Cardiac muscle cell (in vitro differentiated cells and primary cell): ENCODE results near the gene STAB1. TPM values are rescaled to one million over a fixed set of nuclear protein-coding genes. Genes with fewer than 3 reads are reported as not detected.

Source experiments
- DNase-seq, 2 donors: peaks; one replicate each; pipeline versions ENCODE4 v3.0.0 to v3.0.0-alpha.2; 2010 to 2017; ENCODE audit warnings: low read depth in 1 of 2, low spot score in 1 of 2
- H3K27ac ChIP-seq: fragments of 200-600 bp; sonication (generic); 2 replicates; pipeline ENCODE4 v1.5.1; 2016
- H3K27me3 ChIP-seq: fragments of 200-600 bp; sonication (generic); 2 replicates; pipeline ENCODE4 v1.6.0; 2016; ENCODE audit warnings: control low read depth
- H3K36me3 ChIP-seq: fragments of 200-600 bp; sonication (generic); 2 replicates; pipeline ENCODE4 v1.5.1; 2016; ENCODE audit warnings: control low read depth
- H3K4me1 ChIP-seq: fragments of 200-600 bp; sonication (generic); 2 replicates; pipeline ENCODE4 v1.8.1; 2017; ENCODE audit warnings: low read depth, mild to moderate bottlenecking, mixed run types
- H3K4me3 ChIP-seq: fragments of 200-600 bp; sonication (generic); 2 replicates; pipeline ENCODE4 v1.5.1; 2016; ENCODE audit warnings: mild to moderate bottlenecking
- H3K9me3 ChIP-seq: fragments of 200-600 bp; sonication (generic); 2 replicates; pipeline ENCODE4 v1.5.1; 2017; ENCODE audit warnings: low read depth, mild to moderate bottlenecking, control low read depth
- polyA plus RNA-seq: library from polyadenylated mRNA; unstranded; fragments of >200 nt; fragmentation: Nextera tagmentation; extraction: Ambion mirVana; gene quantifications from 2 replicates; pipeline ENCODE4 v1.2.1, GENCODE V29; 2016
- total RNA-seq: library from RNA; depleted of rRNA; stranded (reverse); fragments of >200 nt; gene quantifications from 2 replicates; pipeline ENCODE4 v1.2.3, GENCODE V29; 2016
- TF ChIP-seq, protein P1 (sequence below): IDR thresholded peaks from 2 replicates; pipeline ENCODE4 v1.5.1; 2012; ENCODE audit warnings: low read depth, mild to moderate bottlenecking, low read length

The STAB1 gene
- total and polyA plus RNA-seq, 2 experiments from 2014 or later = 2.2 TPM; not detected in 1

DNA sequence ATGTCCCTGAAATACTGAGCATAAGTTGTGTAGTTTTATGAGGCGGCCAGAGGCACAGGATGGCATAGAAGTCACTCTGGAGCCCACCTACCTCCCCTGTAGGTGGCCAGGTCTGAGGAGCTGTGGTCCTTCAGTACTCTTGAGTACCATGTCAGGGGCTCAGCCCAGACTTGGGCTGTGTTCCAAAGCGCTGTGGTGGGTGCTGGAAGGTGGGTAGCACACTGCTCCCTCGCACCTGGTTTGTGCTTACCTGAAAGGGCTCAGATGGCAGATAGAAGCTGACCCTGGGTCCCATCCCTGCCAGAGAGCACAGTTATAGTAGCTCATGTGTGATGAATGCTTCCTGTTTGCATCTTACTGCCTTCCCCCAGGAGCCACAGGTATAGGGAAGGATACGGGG is 24.2 kb upstream of the STAB1 start:
- TF ChIP-seq, protein P1, sequence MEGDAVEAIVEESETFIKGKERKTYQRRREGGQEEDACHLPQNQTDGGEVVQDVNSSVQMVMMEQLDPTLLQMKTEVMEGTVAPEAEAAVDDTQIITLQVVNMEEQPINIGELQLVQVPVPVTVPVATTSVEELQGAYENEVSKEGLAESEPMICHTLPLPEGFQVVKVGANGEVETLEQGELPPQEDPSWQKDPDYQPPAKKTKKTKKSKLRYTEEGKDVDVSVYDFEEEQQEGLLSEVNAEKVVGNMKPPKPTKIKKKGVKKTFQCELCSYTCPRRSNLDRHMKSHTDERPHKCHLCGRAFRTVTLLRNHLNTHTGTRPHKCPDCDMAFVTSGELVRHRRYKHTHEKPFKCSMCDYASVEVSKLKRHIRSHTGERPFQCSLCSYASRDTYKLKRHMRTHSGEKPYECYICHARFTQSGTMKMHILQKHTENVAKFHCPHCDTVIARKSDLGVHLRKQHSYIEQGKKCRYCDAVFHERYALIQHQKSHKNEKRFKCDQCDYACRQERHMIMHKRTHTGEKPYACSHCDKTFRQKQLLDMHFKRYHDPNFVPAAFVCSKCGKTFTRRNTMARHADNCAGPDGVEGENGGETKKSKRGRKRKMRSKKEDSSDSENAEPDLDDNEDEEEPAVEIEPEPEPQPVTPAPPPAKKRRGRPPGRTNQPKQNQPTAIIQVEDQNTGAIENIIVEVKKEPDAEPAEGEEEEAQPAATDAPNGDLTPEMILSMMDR = no peak
- H3K27ac ChIP-seq = peak overlapping the region; percentile 62
- H3K4me1 ChIP-seq = peaks cover 17% of the 10 kb centered on the region
- H3K36me3 ChIP-seq = peaks cover 35% of the 10 kb centered on the region
- no peak overlapping the region for H3K4me3 ChIP-seq
- H3K27me3 ChIP-seq = no peaks in the 10 kb centered on the region
- H3K9me3 ChIP-seq = no peaks in the 10 kb centered on the region
- DNase-seq = no peak

DNA sequence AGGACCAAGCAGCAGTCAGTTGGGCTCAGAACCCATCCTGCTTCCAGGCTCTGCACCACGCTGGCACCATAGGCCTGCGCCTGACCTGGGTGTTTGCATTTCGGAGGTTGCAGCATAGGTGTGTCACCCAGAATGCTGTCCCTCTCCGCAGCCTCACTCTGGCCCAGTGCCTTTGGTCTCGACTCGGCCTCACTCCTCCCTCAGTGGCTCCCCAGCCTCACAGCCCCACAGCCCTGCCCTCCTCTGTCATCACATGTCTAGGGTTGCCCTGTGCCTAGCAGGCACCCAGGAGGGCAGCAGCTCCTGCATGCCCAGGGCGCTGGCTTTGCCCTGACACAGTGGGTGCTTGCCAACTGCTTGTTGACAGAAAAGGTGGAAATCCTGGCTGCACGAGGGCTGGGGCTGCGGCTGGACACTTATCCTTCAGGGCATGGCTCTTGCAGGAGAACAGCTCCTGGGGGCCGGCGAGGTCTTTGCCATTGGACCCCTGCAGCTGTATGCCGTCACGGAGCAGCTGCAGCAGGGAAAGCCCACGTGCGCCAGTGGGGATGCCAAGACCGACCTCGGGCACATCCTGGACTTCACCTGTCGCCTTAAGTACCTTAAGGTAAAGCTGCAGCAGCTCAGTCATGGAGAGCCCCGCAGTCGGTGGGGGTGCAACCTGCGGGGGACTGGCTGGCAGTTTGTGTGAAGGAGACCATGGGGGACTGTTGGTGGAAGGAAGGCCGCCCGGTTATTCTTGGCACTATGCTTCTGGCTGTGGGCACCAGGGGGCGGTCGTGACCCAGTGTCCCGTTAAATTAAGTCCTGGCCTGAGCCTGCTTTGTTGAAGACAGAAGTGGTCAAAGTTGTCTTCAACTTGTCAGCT is 23.5 kb upstream of the STAB1 start:
- H3K4me3 ChIP-seq = no peak overlapping the region
- peak; percentile 67 to 78 for DNase-seq
- TF ChIP-seq, protein P1 = peak; percentile 66
- no peaks in the 10 kb centered on the region for H3K27me3 ChIP-seq
- H3K27ac ChIP-seq = peak overlapping the region; percentile 62
- H3K9me3 ChIP-seq = no peaks in the 10 kb centered on the region
- peaks cover 17% of the 10 kb centered on the region for H3K4me1 ChIP-seq
- peaks cover 42% of the 10 kb centered on the region for H3K36me3 ChIP-seq

DNA sequence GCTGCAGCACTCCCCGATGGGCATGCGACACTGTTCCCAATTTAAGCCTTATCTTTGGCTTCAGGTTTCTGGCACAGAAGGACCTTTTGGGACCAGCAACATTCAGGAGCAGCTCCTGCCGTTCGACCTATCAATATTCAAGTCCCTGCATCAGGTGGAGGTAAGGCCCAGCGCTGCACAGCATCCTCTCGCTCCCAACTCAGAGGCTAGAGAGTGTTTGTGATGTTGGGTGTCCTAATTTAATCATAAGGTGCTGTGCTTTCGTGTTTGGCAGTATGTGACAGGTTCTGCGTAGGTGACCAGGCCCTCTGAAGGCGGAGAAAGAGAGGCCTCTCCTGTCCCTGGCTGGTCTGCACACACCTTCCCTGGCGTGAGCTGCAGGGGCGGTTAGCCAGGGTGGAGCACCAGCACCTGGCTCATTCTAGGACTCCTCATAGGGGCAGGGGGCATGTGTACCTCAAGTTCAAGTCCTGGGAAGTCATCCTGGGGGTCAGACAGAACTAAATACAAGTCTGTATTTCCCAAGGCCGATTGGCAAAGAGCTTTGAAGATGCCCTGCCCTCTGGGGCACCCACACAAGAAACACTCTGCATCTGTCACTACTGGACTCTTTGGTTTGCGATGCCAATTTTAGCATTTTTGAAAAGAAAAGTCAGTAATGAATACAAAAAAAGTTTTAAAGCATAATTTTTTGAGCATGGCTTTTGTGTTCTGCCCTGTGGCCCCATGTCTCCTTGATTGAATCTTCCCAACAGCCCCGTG is 22.7 kb upstream of the STAB1 start:
- no peaks in the 10 kb centered on the region for H3K9me3 ChIP-seq
- no peak overlapping the region for H3K4me3 ChIP-seq
- peaks cover 17% of the 10 kb centered on the region for H3K4me1 ChIP-seq
- peaks cover 50% of the 10 kb centered on the region for H3K36me3 ChIP-seq
- TF ChIP-seq, protein P1 = no peak
- peak overlapping the region; percentile 42 for H3K27ac ChIP-seq
- H3K27me3 ChIP-seq = no peaks in the 10 kb centered on the region
- DNase-seq = no peak

DNA sequence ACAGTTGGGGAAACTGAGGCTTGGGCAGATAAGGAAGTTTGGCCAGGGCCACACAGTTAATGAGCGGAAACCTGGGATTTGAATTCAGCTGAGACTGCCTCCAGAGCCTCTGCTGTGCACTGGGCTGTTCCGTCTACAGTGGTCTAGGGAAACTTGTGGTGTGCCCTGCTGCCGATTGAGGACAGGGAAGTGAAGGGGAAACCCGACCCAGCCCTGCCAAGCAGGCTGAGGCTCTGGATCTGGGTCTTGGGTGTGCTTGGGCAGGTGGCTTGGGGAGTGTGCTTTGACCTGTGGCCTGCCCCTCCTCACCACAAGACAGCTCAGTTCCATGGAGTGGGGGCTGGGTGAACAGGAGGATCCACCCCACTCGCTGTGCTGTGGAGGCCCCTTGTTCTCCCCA is 22.1 kb upstream of the STAB1 start:
- no peak overlapping the region for H3K27ac ChIP-seq
- H3K9me3 ChIP-seq = no peaks in the 10 kb centered on the region
- no peaks in the 10 kb centered on the region for H3K27me3 ChIP-seq
- TF ChIP-seq, protein P1 = no peak
- DNase-seq = no peak
- H3K4me3 ChIP-seq = no peak overlapping the region
- peaks cover 11% of the 10 kb centered on the region for H3K4me1 ChIP-seq
- peaks cover 56% of the 10 kb centered on the region for H3K36me3 ChIP-seq

DNA sequence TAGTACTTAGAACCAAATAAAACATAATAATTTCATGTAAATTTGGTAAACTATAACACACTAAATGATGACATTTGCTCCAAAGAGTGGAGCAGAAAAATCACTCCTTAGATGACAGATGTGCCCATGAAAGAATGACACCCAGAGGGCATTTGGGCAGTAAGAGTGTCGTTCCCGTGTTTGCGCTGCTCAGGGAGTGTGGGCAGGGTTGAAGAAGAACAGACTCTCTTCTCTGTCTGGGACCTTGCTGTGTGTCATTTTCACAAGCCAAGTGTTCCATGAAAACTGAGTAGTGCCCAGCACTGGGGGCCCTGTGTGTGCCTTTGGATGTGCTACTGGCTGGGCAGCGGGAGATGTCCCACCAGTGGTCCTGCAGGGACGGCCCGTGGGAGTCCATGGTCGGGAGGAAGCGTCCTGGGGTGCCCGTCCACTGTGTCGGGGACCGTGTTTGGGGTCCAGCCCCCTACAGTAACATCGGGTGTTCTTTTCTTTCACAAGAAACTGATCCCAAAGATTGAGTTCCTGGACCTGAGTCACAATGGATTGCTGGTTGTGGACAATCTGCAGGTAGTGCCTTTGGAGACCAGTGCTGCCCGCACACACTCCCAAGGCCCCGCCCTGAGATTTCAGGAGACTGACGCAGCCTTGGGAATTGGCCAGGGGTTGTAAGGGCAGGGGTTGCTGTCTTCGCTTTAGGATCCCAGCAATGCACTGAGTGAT is 17.9 kb upstream of the STAB1 start:
- TF ChIP-seq, protein P1 = no peak
- Histone ChIP-seq H3K27ac (no peak overlapping the region), H3K27me3 (no peaks in the 10 kb centered on the region), H3K4me3 (no peak overlapping the region), H3K4me1 (no peaks in the 10 kb centered on the region), H3K9me3 (no peaks in the 10 kb centered on the region), H3K36me3 (peaks cover 91% of the 10 kb centered on the region)
- DNase-seq = no peak
